Activated CD8-positive, alpha-beta memory T cell treated with anti-CD3 and anti-CD28 coated beads for 1 hour (primary cell): Measurements from ENCODE around the gene RYR3.

ENCODE experiments used
- DNase-seq, 2 donors: peaks; one replicate each; pipeline ENCODE4 v3.0.0-alpha.2; 2020; ENCODE audit warnings: low read depth in 1 of 2; ENCODE audit errors: extremely low read depth in 1 of 2

Gene RYR3

DNA sequence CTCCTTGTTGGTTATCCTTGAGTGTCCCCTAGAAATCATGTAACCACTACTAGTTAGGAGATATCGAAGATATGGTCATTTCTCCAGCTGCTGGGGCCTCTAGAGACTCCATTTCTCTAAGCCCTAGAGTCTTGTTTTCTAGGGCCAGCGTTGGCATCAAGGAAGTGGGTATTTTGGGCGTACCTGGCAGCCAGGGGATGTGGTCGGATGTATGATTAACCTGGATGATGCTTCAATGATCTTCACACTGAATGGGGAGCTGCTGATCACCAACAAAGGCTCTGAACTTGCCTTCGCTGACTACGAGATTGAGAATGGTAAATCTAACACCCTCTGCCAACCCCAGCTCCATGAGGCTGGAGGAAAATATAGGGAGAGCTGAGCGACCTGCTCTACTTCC is 325.5 kb downstream of the RYR3 start:
- no peak for DNase-seq

DNA sequence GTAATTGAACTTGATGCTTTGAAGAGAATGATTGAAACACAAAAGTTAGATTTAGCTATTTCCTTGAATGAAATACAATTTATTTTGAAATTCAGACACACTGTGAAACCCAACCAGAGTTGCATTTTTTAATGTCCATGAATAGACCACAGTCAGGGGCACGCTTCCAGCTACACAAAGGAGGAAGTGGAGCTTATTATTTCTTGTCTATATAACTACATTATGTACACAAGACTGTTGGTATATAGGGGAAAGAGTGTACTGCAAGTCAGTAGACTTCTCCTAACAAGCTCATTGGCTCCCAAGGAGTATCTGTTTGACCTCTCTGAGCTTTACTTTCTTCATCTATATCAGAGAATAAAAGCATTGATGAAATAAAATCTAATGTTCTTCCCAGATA is 326.2 kb downstream of the RYR3 start:
- no peak for DNase-seq

DNA sequence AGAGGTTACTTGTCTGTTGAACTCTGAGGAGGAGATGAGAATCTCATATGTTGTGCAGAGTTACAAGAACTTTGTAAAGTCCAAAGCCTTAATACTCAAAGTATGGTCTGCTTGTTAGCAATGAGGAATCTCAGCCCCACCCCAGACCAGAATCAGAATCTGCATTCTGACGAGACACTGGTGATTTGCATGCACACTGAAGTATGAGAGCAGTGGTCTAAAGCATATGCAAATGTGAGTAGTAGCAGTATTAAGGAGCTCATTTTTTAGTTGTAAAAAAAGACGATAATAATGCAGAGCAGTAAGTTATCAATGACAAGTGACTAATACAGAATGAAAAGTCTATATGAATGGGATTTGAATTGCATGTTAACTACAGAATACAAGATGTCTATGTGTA is 327.7 kb downstream of the RYR3 start:
- DNase-seq: no peak

GRCh38 chr15:33639051-33639450 is 328.3 kb downstream of the RYR3 start:
- no peak for DNase-seq

DNA sequence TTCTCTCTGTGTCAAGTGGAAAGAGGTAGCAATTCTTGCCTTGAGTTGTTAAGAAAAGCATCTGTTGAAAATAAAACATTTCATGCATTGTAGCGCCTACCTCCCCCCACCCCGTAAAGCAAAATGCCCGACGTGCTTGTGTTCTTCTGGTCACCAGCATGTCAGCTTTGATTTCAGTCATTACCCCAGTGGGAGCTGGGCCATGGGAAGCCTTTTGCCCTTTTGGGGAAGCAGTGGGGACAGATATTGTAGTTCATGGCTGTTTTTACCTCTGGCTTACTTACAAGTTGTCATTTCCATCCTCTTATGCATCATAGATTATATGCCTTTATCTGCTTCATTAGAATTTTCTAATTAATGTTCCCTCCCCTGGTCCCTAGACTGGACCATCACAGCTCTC is 328.7 kb downstream of the RYR3 start:
- DNase-seq: no peak

- DNase-seq: no peak
Observed at GRCh38 chr15:33639978-33640377, 329.2 kb downstream of the RYR3 start.

GRCh38 chr15:33641069-33641468 is 330.3 kb downstream of the RYR3 start:
- DNase-seq: no peak

- no peak for DNase-seq
Observed at GRCh38 chr15:33644304-33644703, 333.5 kb downstream of the RYR3 start.

- no peak for DNase-seq
Observed at GRCh38 chr15:33646744-33647143, 336.0 kb downstream of the RYR3 start.

- no peak for DNase-seq
Observed at GRCh38 chr15:33649217-33649933, 338.6 kb downstream of the RYR3 start.

DNA sequence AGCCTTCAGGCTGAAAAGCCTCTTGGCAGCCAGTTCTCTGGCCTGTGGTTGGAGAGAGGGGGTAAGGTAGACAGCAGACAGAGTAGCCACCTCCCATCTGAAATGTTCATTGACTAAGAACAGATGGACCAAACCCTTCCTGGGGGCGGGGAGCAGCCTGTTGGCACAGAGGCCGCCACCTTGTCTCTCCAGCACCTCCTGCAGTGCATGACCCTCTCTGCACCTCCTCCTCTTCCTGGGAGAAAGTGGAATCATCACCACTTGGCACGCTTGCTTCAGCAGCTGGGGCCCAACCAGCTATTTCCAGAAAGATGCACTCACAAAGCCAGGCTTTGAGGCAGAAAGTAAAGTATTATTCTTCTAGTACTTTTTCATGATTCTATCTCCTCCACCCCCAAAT is 344.1 kb downstream of the RYR3 start:
- DNase-seq: no peak

DNA sequence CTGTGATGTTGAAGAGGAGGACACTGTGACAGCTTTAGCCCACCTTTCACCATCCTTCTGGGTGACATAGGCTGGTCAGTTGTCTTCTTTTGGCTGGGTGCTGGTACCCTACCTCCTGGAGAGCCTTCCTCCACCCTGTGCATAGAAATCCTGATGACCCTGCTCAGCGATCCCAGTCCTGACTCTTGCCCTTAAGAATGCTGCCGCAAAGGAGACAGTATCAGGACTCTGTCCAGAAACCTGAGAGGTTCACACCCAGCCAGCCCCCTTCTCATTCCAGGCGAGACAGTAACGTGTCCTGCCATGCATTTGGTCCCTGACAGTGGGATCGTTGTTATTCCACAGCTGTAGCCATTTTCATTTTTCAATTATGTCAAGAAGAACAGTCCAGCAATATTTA is 344.7 kb downstream of the RYR3 start:
- no peak for DNase-seq

- DNase-seq: no peak
Observed at GRCh38 chr15:33656168-33656567, 345.4 kb downstream of the RYR3 start.

DNA sequence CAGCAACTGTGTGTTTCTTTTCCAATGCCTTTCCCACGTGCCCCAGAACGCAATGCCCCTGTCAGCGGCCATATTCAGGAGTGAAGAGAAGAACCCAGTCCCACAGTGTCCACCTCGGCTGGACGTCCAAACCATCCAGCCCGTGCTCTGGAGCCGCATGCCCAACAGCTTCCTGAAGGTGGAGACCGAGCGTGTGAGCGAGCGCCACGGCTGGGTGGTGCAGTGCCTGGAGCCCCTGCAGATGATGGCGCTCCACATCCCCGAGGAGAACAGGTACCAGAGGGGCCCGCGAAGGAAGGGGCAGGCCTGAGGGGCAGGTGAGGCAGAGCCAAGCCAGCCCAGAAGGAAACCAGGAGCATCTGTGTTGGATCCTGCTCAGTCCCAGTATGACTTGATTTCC is 349.4 kb downstream of the RYR3 start:
- no peak for DNase-seq

DNA sequence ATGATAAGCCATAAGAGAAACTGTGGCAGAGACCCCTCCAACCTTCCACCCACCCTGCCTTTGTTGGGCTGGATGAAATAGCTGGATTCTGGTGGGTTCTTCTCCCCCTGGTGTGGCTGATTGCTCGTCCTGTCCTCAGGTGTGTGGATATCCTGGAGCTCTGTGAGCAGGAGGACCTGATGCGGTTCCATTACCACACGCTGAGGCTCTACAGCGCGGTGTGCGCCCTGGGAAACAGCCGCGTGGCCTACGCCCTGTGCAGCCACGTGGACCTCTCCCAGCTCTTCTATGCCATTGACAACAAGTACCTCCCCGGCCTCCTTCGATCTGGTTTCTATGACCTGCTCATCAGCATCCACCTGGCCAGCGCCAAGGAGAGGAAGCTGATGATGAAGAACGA is 351.2 kb downstream of the RYR3 start:
- DNase-seq: no peak

DNA sequence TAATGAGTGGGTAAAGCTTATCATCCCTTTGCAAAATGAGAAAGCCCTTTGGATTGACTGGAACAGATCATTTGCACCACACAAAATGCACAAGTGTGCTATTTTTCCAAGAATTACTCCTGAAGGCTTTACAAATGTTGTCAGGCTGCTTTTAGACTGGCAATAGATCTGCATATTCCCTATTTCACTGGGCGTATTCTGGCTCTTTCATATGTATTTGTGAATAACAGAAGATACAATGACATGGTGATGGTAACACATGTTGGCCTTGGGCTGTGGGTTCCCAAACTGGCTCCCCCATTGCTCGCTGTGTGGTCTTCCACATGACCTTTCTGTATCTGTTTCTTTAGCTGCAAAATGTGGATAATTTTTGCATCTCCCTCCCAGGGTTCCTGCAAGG is 354.2 kb downstream of the RYR3 start:
- no peak for DNase-seq

- no peak for DNase-seq
Observed at GRCh38 chr15:33670567-33670966, 359.8 kb downstream of the RYR3 start.

DNA sequence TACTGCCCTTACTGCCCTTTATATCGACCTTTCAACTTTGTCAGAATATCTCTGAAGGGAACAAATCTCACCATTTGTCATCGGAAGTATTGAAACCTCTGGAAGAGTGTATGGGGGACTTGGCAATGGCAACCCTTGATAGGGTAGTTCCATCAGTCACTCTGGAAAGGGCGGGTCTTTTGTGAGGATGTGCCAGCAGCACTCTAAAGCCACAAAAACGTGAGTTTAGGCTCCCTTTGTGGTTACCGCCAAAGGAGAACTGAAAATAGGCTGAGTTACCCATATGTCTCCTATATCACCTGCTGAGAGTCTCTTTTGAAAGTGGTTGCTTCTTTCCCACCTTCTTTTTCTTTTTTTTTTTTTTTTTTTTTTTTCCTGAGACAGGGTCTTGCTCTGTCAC is 360.7 kb downstream of the RYR3 start:
- DNase-seq: no peak

GRCh38 chr15:33675246-33675645 is 364.5 kb downstream of the RYR3 start:
- DNase-seq: no peak

- DNase-seq: no peak
Observed at GRCh38 chr15:33677238-33677830, 366.6 kb downstream of the RYR3 start.

GRCh38 chr15:33678176-33678575 is 367.4 kb downstream of the RYR3 start:
- no peak for DNase-seq

DNA sequence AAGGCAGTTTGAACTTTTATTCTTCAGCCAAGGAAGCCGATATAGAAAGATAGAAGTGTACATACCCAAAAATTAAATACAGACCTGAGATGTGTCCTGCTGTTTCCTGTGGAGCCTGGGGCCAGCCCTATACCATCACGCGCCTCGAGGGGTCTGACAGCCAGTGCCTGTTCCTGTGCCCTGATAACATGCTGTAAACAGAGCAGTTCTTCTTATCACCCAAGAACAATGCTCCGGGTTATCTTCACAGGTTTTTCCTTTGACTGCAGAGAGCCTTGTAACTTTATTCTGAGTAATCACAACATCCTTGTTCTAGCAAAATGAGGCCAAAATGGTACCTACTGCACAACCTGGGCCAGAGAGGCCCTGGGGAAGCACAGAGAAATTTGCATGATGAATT is 367.8 kb downstream of the RYR3 start:
- DNase-seq: no peak

GRCh38 chr15:33679061-33679460 is 368.3 kb downstream of the RYR3 start:
- no peak for DNase-seq
